ENCODE data around the gene RALGPS1.
"Not testable (repeated sequence)": the region's sequence is repeated elsewhere in the genome, so short reads cannot be mapped to it uniquely, and the experiment has no call there.

RALGPS1 gene

DNA sequence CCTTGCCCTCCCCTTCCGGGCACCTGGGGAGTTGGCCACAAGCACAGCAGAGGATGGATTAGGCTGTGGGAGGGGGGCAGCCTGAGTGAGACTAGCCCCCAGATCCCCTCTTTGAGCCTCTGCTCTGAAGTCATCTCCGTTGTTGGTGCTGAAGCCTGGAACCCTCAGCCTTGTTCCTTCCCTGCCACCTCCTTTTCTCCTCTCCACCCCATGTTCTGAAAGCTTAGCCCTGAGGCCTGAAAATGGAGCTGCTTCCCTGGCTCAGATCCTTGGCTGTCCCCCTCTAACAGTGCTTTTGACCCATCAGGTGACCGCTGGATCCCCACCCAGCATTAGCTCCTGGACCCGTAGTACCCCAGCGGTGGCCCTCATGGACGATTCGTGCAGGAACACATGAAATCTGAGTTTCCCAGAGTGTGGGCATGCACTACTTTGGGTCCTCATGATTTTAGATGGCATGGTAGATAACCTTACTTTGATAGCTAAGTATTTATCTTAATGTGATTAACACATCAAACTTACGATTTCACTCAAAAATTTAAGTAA, 229.4 kb downstream of the RALGPS1 start:
- H3K9me2 ChIP-seq (replicated peaks; ENCODE audit: insufficient read depth, low read length): no peaks in the 10 kb centered on the region
- H3K4me1 ChIP-seq (ENCODE audit: low read length): no peaks in the 10 kb centered on the region
- TF ChIP-seq EZH2 (optimal IDR thresholded peaks at IDR 0.05; ENCODE audit: low read depth, low read length) (no peak), EZH2phosphoT487 (IDR thresholded peaks at IDR 0.05; ENCODE audit: low read length) (no peak), CTCF (IDR thresholded peaks at IDR 0.05; ENCODE audit: low read length) (no peak)
- no peak overlapping the region for H2AFZ ChIP-seq (ENCODE audit: low read length)
- H3K4me2 ChIP-seq (ENCODE audit: low read depth, low read length): no peak overlapping the region
- no peaks in the 10 kb centered on the region for H4K20me1 ChIP-seq (ENCODE audit: insufficient read depth, low read length)
- H3K27ac ChIP-seq (ENCODE audit: low read length): no peak overlapping the region
- H3K9ac ChIP-seq (ENCODE audit: low read length): no peak overlapping the region
- no peaks in the 10 kb centered on the region for H3F3A ChIP-seq (ENCODE audit: insufficient read depth, low read length)
- H3K4me3 ChIP-seq (ENCODE audit: low read length): no peak overlapping the region
- no peaks in the 10 kb centered on the region for H3K79me2 ChIP-seq (ENCODE audit: low read length)
- no peak for DNase-seq
- no peaks in the 10 kb centered on the region for H3K27me3 ChIP-seq (replicated peaks; ENCODE audit: insufficient read depth, low read length)
- no peaks in the 10 kb centered on the region for H3K9me3 ChIP-seq (replicated peaks; ENCODE audit: insufficient read depth, low read length)
- no peaks in the 10 kb centered on the region for H3K36me3 ChIP-seq (replicated peaks; ENCODE audit: insufficient read depth, low read length)

DNA sequence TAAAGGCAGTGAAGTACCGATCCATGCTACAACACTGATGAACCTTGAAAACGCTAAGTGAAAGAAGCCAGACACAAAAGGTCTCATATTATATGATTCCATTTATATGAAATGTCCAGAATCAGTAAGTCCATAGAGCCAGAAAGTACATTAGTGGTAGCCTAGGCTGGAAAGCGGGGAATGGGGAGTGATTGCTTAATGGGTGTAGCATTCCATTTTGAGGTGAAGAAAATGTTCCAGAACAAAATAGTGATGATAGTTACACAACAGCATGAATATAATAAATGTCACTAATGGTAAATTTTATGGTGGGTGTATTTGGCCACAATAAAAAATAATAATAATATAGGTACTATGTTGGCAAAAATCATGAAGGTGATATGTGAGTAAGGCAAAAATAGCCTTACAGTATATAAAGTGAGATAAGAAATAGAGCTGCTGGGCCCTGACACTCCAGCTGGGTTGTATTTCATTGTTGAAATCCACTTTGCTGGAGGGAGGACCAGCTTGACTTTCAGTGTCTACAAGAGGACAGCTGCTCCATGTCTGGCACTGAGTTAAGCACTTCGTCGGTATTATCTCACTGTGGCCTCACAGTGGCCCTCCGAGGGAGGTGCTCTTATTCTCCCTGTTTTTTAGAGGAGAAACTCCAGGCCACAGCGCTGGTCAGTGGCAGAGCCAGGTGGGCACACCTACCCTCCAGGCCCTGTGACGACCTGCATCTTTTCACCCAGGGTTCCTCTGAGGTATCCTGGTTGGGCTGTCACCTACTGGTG, 230.3 kb downstream of the RALGPS1 start:
- Histone ChIP-seq H3K79me2 (ENCODE audit: low read length) (no peaks in the 10 kb centered on the region), H3K27me3 (replicated peaks; ENCODE audit: insufficient read depth, low read length) (no peaks in the 10 kb centered on the region), H3K4me2 (ENCODE audit: low read depth, low read length) (no peak overlapping the region), H4K20me1 (ENCODE audit: insufficient read depth, low read length) (no peaks in the 10 kb centered on the region), H3F3A (ENCODE audit: insufficient read depth, low read length) (no peaks in the 10 kb centered on the region), H3K27ac (ENCODE audit: low read length) (no peak overlapping the region), H3K9ac (ENCODE audit: low read length) (no peak overlapping the region), H3K4me3 (ENCODE audit: low read length) (no peak overlapping the region), H3K9me2 (replicated peaks; ENCODE audit: insufficient read depth, low read length) (no peaks in the 10 kb centered on the region), H3K4me1 (ENCODE audit: low read length) (no peaks in the 10 kb centered on the region), H3K36me3 (replicated peaks; ENCODE audit: insufficient read depth, low read length) (no peaks in the 10 kb centered on the region), H3K9me3 (replicated peaks; ENCODE audit: insufficient read depth, low read length) (no peaks in the 10 kb centered on the region), H2AFZ (ENCODE audit: low read length) (no peak overlapping the region)
- DNase-seq: no peak
- TF ChIP-seq EZH2 (optimal IDR thresholded peaks at IDR 0.05; ENCODE audit: low read depth, low read length) (no peak), EZH2phosphoT487 (IDR thresholded peaks at IDR 0.05; ENCODE audit: low read length) (no peak), CTCF (IDR thresholded peaks at IDR 0.05; ENCODE audit: low read length) (no peak)

- H3K4me2 ChIP-seq (ENCODE audit: low read depth, low read length); DNase-seq; H3K36me3 ChIP-seq (replicated peaks; ENCODE audit: insufficient read depth, low read length); H3K9me3 ChIP-seq (replicated peaks; ENCODE audit: insufficient read depth, low read length); H3K9ac ChIP-seq (ENCODE audit: low read length); H3K27ac ChIP-seq (ENCODE audit: low read length); H2AFZ ChIP-seq (ENCODE audit: low read length); H3F3A ChIP-seq (ENCODE audit: insufficient read depth, low read length); H3K27me3 ChIP-seq (replicated peaks; ENCODE audit: insufficient read depth, low read length); H3K9me2 ChIP-seq (replicated peaks; ENCODE audit: insufficient read depth, low read length); H3K4me1 ChIP-seq (ENCODE audit: low read length); H4K20me1 ChIP-seq (ENCODE audit: insufficient read depth, low read length); H3K79me2 ChIP-seq (ENCODE audit: low read length); H3K4me3 ChIP-seq (ENCODE audit: low read length): not testable (repeated sequence)
Observed at GRCh38 chr9:127146841-127147240, 232.3 kb downstream of the RALGPS1 start.

- Histone ChIP-seq H3K27ac (ENCODE audit: low read length) (no peak overlapping the region), H3K4me1 (ENCODE audit: low read length) (no peaks in the 10 kb centered on the region), H3F3A (ENCODE audit: insufficient read depth, low read length) (no peaks in the 10 kb centered on the region), H3K79me2 (ENCODE audit: low read length) (no peaks in the 10 kb centered on the region), H3K9me3 (replicated peaks; ENCODE audit: insufficient read depth, low read length) (no peaks in the 10 kb centered on the region), H3K4me2 (ENCODE audit: low read depth, low read length) (no peak overlapping the region), H3K36me3 (replicated peaks; ENCODE audit: insufficient read depth, low read length) (no peaks in the 10 kb centered on the region), H4K20me1 (ENCODE audit: insufficient read depth, low read length) (no peaks in the 10 kb centered on the region), H3K4me3 (ENCODE audit: low read length) (no peak overlapping the region), H2AFZ (ENCODE audit: low read length) (no peak overlapping the region), H3K9ac (ENCODE audit: low read length) (no peak overlapping the region), H3K9me2 (replicated peaks; ENCODE audit: insufficient read depth, low read length) (no peaks in the 10 kb centered on the region), H3K27me3 (replicated peaks; ENCODE audit: insufficient read depth, low read length) (no peaks in the 10 kb centered on the region)
- no peak for DNase-seq
- TF ChIP-seq EZH2phosphoT487 (IDR thresholded peaks at IDR 0.05; ENCODE audit: low read length) (no peak), EZH2 (optimal IDR thresholded peaks at IDR 0.05; ENCODE audit: low read depth, low read length) (no peak), CTCF (IDR thresholded peaks at IDR 0.05; ENCODE audit: low read length) (no peak)
Observed at GRCh38 chr9:127147251-127147650, 232.7 kb downstream of the RALGPS1 start.
